ENCODE results near the gene UBE2E2.

DNA sequence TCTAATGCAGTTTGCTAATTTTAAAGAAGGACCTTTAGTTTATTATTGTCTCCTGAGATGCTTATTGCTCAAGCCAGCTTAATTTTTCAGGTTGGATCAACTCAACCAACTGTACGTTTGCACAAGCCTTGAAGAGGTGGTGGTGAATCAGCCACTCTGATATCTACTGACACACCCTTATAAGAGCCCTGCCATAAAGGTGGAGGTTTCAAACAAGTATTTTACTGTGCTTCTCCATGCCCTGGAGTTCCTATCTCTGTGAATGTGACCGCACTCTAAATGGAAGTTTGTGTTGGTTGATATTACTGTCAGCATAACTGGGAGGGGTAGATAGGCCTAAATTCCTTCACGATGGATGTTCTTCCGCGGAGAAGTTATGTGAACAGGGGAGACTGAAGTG, 305.3 kb downstream of the UBE2E2 start:
- TF ChIP-seq, protein P1, sequence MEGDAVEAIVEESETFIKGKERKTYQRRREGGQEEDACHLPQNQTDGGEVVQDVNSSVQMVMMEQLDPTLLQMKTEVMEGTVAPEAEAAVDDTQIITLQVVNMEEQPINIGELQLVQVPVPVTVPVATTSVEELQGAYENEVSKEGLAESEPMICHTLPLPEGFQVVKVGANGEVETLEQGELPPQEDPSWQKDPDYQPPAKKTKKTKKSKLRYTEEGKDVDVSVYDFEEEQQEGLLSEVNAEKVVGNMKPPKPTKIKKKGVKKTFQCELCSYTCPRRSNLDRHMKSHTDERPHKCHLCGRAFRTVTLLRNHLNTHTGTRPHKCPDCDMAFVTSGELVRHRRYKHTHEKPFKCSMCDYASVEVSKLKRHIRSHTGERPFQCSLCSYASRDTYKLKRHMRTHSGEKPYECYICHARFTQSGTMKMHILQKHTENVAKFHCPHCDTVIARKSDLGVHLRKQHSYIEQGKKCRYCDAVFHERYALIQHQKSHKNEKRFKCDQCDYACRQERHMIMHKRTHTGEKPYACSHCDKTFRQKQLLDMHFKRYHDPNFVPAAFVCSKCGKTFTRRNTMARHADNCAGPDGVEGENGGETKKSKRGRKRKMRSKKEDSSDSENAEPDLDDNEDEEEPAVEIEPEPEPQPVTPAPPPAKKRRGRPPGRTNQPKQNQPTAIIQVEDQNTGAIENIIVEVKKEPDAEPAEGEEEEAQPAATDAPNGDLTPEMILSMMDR (tag by site-specific recombination; IDR thresholded peaks at IDR 0.05): no peak
- no peak for TF ChIP-seq ZNF514 (tag by site-specific recombination; IDR thresholded peaks at IDR 0.05)

All from HEK293 (cell line).